PC-9 (cell line): Measurements from ENCODE around the gene C1orf105. TPM values are rescaled to one million over a fixed set of nuclear protein-coding genes. Genes with fewer than 3 reads are reported as not detected.

Experiments used
- BruUV-seq: library from RNA; stranded (reverse); fragments of 400-500 nt; replicated peaks from 2 replicates; lab custom pipeline; 2021; lab: Mats Ljungman, UMichigan
- CTCF ChIA-PET: fragments of 300-600 bp; sonication (Branson Sonifier 250); formaldehyde crosslinking; loops from one replicate; lab custom pipeline; 2022; ENCODE audit warnings: antibody characterized with exemption; lab: Charles Lee
- POLR2A ChIA-PET: fragments of 300-600 bp; sonication (Branson Sonifier 250); formaldehyde crosslinking; loops from one replicate; lab custom pipeline; 2022; ENCODE audit warnings: antibody characterized with exemption; ENCODE audit not compliant: unreplicated experiment; lab: Charles Lee
- DNase-seq, 2 experiments: peaks; one replicate each; pipeline versions ENCODE4 v3.0.0 to v3.0.0-alpha.2; 2015 to 2022; ENCODE audit warnings: mixed read lengths in 1 of 2
- H2AFZ ChIP-seq: fragments of 200-600 bp; sonication (generic); 2 replicates; pipeline ENCODE4 v1.8.1; 2017; ENCODE audit warnings: antibody characterized with exemption
- H3F3A ChIP-seq: fragments of 200-600 bp; sonication (generic); 2 replicates; pipeline ENCODE4 v1.8.1; 2017; ENCODE audit warnings: antibody characterized with exemption, mild to moderate bottlenecking, low read depth; ENCODE audit not compliant: insufficient read depth
- H3K27ac ChIP-seq: fragments of 200-600 bp; sonication (generic); 2 replicates; pipeline ENCODE4 v1.6.1; 2016; ENCODE audit warnings: mixed run types
- H3K27me3 ChIP-seq: fragments of 200-600 bp; sonication (generic); 2 replicates; pipeline ENCODE4 v1.6.1; 2016; ENCODE audit warnings: low read depth, mixed run types; ENCODE audit not compliant: insufficient read depth
- H3K36me3 ChIP-seq: fragments of 200-600 bp; sonication (generic); 2 replicates; pipeline ENCODE4 v1.6.1; 2016; ENCODE audit warnings: low read depth, mixed run types
- H3K4me1 ChIP-seq: fragments of 200-600 bp; sonication (generic); replicated peaks from 2 replicates; pipeline ENCODE4 v1.6.1; 2016; ENCODE audit warnings: mixed run types; ENCODE audit not compliant: insufficient read depth
- H3K4me2 ChIP-seq: fragments of 200-600 bp; sonication (generic); 2 replicates; pipeline ENCODE4 v1.6.1; 2017; ENCODE audit warnings: mixed run types
- H3K4me3 ChIP-seq: fragments of 200-600 bp; sonication (generic); 2 replicates; pipeline ENCODE4 v1.6.1; 2016; ENCODE audit warnings: mixed run types
- H3K79me2 ChIP-seq: fragments of 200-600 bp; sonication (generic); 2 replicates; pipeline ENCODE4 v1.6.1; 2017; ENCODE audit warnings: low read depth, mixed run types
- H3K9me2 ChIP-seq: fragments of 200-600 bp; sonication (generic); 2 replicates; pipeline ENCODE4 v1.8.1; 2017; ENCODE audit warnings: mild to moderate bottlenecking; ENCODE audit not compliant: insufficient read depth
- H3K9me3 ChIP-seq: fragments of 200-600 bp; sonication (generic); 2 replicates; pipeline ENCODE4 v1.8.1; 2016; ENCODE audit warnings: low read depth; ENCODE audit not compliant: insufficient read depth
- H4K20me1 ChIP-seq: fragments of 200-600 bp; sonication (generic); 2 replicates; pipeline ENCODE4 v1.8.1; 2017; ENCODE audit not compliant: insufficient read depth
- EZH2 ChIP-seq: fragments of 200-600 bp; sonication (generic); IDR thresholded peaks from 2 replicates; pipeline ENCODE4 v1.8.0; 2017; ENCODE audit warnings: antibody characterized with exemption, low read depth
- intact Hi-C: fragments of 100-400 bp; cut with micrococcal nuclease; formaldehyde crosslinking; loops from one replicate; pipeline ENCODE4 v1.10.0; 2022; ENCODE audit not compliant: unreplicated experiment
- total RNA-seq: library from RNA; stranded (reverse); gene quantifications from 2 replicates; pipeline ENCODE4 v1.2.3, GENCODE V29; 2021
- TF ChIP-seq, protein P1 (sequence below): fragments of 200-600 bp; sonication (generic); conservative IDR thresholded peaks from 2 replicates; pipeline ENCODE4 v1.6.1; 2017; ENCODE audit warnings: mixed run types, antibody characterized with exemption, mild to moderate bottlenecking, moderate library complexity

C1orf105 gene
- total RNA-seq, 1 experiment from 2014 or later: not detected

DNA sequence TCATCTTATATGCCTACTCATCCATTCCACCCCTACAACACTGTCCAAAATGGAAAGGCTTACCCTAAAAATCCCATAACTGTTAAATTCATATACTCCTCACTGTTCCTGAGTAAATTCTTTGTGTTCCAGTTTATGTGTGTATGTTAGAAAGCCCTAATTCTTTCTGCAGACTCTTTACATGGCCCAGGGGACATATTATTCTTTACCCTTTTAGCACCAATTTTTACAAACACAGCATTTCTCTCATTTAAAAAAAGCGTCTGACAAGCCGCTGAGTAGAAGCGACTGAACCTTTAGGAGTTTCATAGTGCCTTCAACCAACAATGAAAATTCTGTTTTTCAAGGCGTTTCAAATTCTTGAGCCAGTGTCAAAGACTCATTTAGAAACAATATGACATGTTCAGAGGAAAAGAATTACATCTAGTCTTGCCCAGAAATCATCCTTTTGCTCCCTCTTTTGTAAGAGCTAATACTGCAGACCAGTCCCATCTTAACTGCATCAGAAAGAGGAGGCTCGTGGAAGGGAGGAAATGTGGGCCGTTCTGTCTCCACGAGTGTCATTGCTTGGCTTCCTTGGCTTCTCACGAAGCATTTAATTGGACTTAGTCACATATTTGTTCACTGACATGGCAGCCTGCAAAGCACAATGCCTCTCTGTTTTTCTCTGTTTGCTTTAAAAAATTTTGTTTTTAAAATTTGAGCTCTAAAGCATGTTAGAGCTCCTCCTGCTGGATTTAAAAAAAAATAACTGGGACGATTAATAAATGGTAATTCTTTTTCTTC lies 21.3 kb upstream of the C1orf105 start:
- Histone ChIP-seq H3K27ac (no peak overlapping the region), H3K4me1 (no peaks in the 10 kb centered on the region), H3F3A (no peaks in the 10 kb centered on the region), H2AFZ (no peak overlapping the region), H3K4me2 (peak overlapping the region; percentile 29; the same call in 1 of the 2 replicates), H3K4me3 (no peak overlapping the region), H3K9me3 (no peaks in the 10 kb centered on the region), H3K27me3 (no peaks in the 10 kb centered on the region), H3K36me3 (no peaks in the 10 kb centered on the region), H4K20me1 (no peaks in the 10 kb centered on the region), H3K79me2 (no peaks in the 10 kb centered on the region), H3K9me2 (no peaks in the 10 kb centered on the region)
- intact Hi-C loops: loop anchor here (1.0 to 5.0 kb wide), 8 partner anchors 42 to 414 kb away; partner anchors contain the start of gene PIGC
- ChIA-PET CTCF (interaction anchor here (0.6 to 1.8 kb wide), 9 partner anchors 39 to 755 kb away, joined by 3 to 9 read pairs (median 4); no protein-coding TSS in a partner anchor), POLR2A (interaction anchor here (0.6 kb wide), 1 partner anchor 488 kb away, joined by 5 read pairs; no protein-coding TSS in a partner anchor)
- TF ChIP-seq, protein P1, sequence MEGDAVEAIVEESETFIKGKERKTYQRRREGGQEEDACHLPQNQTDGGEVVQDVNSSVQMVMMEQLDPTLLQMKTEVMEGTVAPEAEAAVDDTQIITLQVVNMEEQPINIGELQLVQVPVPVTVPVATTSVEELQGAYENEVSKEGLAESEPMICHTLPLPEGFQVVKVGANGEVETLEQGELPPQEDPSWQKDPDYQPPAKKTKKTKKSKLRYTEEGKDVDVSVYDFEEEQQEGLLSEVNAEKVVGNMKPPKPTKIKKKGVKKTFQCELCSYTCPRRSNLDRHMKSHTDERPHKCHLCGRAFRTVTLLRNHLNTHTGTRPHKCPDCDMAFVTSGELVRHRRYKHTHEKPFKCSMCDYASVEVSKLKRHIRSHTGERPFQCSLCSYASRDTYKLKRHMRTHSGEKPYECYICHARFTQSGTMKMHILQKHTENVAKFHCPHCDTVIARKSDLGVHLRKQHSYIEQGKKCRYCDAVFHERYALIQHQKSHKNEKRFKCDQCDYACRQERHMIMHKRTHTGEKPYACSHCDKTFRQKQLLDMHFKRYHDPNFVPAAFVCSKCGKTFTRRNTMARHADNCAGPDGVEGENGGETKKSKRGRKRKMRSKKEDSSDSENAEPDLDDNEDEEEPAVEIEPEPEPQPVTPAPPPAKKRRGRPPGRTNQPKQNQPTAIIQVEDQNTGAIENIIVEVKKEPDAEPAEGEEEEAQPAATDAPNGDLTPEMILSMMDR: peak; percentile 84
- TF ChIP-seq EZH2: no peak
- no TSS peak for BruUV-seq
- DNase-seq: peak; percentile 43 to 72

GRCh38 chr1:172399756-172400721 lies 20.4 kb upstream of the C1orf105 start:
- H3K27me3 ChIP-seq: no peaks in the 10 kb centered on the region
- H3K27ac ChIP-seq: no peak overlapping the region
- H3K4me3 ChIP-seq: no peak overlapping the region
- no peak for DNase-seq
- no peaks in the 10 kb centered on the region for H4K20me1 ChIP-seq
- H3K9me3 ChIP-seq: no peaks in the 10 kb centered on the region
- TF ChIP-seq, protein P1: peak; percentile 12; the same call in 1 of the 2 replicates
- TF ChIP-seq EZH2: no peak
- H3K9me2 ChIP-seq: 0 out of 2 replicates have a peak, but pooled peaks cover 5% of the 10 kb centered on the region
- CTCF ChIA-PET: interaction anchor here (0.6 to 1.8 kb wide), 7 partner anchors 40 to 756 kb away, joined by 3 to 8 read pairs (median 3); no protein-coding TSS in a partner anchor
- no TSS peak for BruUV-seq
- no peaks in the 10 kb centered on the region for H3F3A ChIP-seq
- intact Hi-C loops: loop anchor here (1.0 to 5.0 kb wide), 8 partner anchors 43 to 415 kb away; partner anchors contain the start of gene PIGC
- no peaks in the 10 kb centered on the region for H3K36me3 ChIP-seq
- no peak overlapping the region; the same call in 1 of the 2 replicates for H3K4me2 ChIP-seq
- POLR2A ChIA-PET: interaction anchor here (0.6 kb wide), 1 partner anchor 489 kb away, joined by 5 read pairs; no protein-coding TSS in a partner anchor
- no peak overlapping the region for H2AFZ ChIP-seq
- no peaks in the 10 kb centered on the region for H3K79me2 ChIP-seq
- no peaks in the 10 kb centered on the region for H3K4me1 ChIP-seq

GRCh38 chr1:172400722-172401105 lies 19.8 kb upstream of the C1orf105 start:
- Histone ChIP-seq H3K9me2 (0 out of 2 replicates have a peak, but pooled peaks cover 9% of the 10 kb centered on the region), H3K27me3 (no peaks in the 10 kb centered on the region), H3K9me3 (no peaks in the 10 kb centered on the region), H2AFZ (no peak overlapping the region), H3K36me3 (no peaks in the 10 kb centered on the region), H3K79me2 (no peaks in the 10 kb centered on the region), H3F3A (no peaks in the 10 kb centered on the region), H3K4me2 (no peak overlapping the region), H3K4me3 (no peak overlapping the region), H4K20me1 (no peaks in the 10 kb centered on the region), H3K4me1 (no peaks in the 10 kb centered on the region), H3K27ac (no peak overlapping the region)
- POLR2A ChIA-PET: no interaction called here
- BruUV-seq: no TSS peak
- TF ChIP-seq, protein P1: no peak
- no peak for TF ChIP-seq EZH2
- DNase-seq: no peak
- CTCF ChIA-PET: interaction anchor here (0.6 kb wide), 1 partner anchor 757 kb away, joined by 4 read pairs; no protein-coding TSS in a partner anchor
- intact Hi-C loops: no loop called here
